Hematopoietic multipotent progenitor cell treated with erythropoietin and hydrocortisone succinate and interleukin-3 and kit ligand, for 6 days (in vitro differentiated cells): Measurements from ENCODE around the gene CD248.
"Not testable (repeated sequence)": the region's sequence is repeated elsewhere in the genome, so short reads cannot be mapped to it uniquely, and the experiment has no call there.

ENCODE experiments used
- DNase-seq: peaks from one replicate; pipeline ENCODE4 v3.0.0-alpha.2; 2015

CD248 gene, protein sequence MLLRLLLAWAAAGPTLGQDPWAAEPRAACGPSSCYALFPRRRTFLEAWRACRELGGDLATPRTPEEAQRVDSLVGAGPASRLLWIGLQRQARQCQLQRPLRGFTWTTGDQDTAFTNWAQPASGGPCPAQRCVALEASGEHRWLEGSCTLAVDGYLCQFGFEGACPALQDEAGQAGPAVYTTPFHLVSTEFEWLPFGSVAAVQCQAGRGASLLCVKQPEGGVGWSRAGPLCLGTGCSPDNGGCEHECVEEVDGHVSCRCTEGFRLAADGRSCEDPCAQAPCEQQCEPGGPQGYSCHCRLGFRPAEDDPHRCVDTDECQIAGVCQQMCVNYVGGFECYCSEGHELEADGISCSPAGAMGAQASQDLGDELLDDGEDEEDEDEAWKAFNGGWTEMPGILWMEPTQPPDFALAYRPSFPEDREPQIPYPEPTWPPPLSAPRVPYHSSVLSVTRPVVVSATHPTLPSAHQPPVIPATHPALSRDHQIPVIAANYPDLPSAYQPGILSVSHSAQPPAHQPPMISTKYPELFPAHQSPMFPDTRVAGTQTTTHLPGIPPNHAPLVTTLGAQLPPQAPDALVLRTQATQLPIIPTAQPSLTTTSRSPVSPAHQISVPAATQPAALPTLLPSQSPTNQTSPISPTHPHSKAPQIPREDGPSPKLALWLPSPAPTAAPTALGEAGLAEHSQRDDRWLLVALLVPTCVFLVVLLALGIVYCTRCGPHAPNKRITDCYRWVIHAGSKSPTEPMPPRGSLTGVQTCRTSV

DNA sequence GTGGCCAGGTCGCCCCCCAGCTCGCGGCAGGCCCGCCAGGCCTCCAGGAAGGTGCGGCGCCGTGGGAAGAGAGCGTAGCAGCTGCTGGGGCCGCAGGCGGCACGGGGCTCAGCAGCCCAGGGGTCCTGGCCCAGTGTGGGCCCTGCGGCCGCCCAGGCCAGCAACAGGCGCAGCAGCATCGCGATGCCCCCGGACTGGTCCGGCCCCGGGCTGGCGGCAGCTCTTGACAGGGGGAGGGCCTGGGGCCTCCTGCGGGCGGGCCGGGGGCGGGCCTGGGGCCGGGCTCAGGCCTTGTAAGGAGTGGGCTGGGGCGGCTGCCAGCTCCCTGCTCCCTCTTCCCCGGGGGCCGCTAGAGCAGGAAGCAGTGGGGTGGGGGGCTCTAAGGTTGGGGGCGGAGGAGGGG is at the start of gene CD248:
Gene CD248, minus strand, starts transcription at position 196 of the 403 bp plus-strand sequence. Its CDS starts 17 bp downstream, at position 179.
- no peak for DNase-seq

GRCh38 chr11:66365711-66366619 is 49.1 kb upstream of the CD248 start:
- DNase-seq = no peak

DNA sequence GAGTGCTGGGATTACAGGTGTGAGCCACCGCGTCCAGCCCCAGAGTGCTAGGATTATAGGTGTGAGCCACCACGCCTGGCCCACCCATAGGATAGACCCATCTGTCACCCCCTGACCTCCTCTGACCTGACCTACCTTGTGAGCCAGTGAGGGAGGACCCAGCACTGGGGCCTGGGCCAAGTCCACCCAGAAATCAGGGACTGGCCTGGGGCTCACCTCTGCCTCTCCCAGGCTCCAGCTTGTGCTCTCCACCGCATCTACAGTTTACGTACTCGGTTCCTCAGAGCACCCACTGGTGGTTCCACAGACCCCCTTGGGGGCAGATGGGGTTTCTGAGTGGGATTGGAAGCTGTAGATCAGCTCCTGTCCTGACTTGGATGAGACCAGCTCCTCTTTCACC is 48.3 kb upstream of the CD248 start:
- no peak for DNase-seq

GRCh38 chr11:66363805-66364535 is 47.1 kb upstream of the CD248 start:
- peak; percentile 62 for DNase-seq

DNA sequence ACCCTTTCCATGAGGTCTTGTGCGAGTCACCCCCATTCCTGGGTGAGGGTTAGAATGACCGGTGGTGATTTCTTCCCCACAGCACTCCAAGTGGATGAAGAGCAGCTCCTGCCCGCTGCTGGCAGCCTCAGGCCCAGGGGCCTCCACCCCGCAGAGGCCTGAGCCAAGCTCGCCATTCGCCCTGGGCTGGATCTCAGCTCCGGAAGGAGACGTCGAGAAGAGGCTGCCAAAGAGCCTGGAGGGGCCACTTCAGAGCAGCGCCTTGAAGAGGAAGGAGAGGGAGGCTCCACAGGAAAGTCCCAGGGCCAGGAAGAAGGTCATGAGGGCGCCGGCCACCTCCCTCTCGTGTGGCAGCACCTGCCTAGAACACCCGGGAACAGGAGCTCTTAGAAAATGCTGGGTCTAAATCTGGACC is 46.4 kb upstream of the CD248 start:
- DNase-seq = no peak

DNA sequence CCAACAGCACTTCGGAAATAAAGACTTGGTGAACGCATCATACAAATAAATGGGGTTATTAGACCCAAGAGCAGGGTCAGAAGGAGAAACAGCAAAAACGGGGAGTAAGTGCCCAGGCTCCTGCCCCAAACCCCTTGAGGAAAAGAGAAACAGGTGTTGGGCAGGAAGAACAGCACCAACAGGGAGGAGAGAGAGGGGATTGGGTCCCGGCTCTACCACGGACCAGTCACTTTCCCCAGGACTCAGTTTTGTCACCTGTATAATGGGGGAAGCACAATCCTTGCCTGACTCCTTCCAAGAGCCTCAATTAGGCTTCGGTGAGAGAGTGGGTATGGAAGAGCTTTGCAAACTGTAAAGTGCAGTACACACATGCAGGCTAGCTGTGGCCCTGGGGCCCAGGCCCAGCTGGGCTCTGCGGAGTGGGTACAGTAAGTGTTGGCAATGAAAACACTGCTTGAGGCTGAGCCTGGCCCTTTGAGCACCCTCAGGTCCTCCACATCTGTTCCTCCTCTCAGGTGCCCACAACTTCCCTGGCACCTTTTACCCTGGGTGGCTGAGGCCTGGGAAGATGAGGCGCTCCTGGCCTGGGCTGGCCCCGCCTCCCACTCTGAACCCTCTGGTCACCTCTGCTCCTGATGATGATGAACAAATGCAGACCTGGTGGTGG is 45.8 kb upstream of the CD248 start:
- no peak for DNase-seq

GRCh38 chr11:66361502-66361941 is 44.7 kb upstream of the CD248 start:
- no peak for DNase-seq

- DNase-seq = no peak
Observed at GRCh38 chr11:66360406-66361073, 43.7 kb upstream of the CD248 start.

DNA sequence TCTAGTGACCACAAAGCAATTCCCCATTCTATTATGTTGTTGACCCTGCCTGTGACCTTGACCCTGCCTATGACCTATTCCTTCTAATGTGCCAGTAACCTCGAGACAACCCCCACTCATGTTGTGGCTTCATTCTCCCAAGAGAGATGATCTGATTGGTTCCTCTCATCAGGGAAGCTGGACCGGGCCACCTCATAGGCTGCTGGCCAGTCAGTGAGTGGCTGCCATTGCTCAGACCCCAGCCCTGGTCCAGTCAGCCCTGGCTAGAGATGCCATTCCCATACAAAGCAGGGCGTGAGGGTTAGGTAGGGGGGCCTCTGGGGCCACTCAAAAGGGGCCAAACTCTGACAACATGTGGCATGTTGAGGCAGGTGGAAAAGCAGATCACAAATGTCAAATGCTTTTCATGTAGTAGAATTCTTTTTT is 42.8 kb upstream of the CD248 start:
- DNase-seq = no peak

GRCh38 chr11:66350560-66351235 is 33.9 kb upstream of the CD248 start:
- DNase-seq = not testable (repeated sequence)

- DNase-seq = no peak
Observed at GRCh38 chr11:66349084-66349386, 32.2 kb upstream of the CD248 start.

- peak; percentile 77 for DNase-seq
Observed at GRCh38 chr11:66347425-66348276, 30.8 kb upstream of the CD248 start, which contains the start of gene B4GAT1. TSS of gene B4GAT1 (minus strand) at chr11:66347629. CDS start at chr11:66347545, 84 bp downstream.

DNA sequence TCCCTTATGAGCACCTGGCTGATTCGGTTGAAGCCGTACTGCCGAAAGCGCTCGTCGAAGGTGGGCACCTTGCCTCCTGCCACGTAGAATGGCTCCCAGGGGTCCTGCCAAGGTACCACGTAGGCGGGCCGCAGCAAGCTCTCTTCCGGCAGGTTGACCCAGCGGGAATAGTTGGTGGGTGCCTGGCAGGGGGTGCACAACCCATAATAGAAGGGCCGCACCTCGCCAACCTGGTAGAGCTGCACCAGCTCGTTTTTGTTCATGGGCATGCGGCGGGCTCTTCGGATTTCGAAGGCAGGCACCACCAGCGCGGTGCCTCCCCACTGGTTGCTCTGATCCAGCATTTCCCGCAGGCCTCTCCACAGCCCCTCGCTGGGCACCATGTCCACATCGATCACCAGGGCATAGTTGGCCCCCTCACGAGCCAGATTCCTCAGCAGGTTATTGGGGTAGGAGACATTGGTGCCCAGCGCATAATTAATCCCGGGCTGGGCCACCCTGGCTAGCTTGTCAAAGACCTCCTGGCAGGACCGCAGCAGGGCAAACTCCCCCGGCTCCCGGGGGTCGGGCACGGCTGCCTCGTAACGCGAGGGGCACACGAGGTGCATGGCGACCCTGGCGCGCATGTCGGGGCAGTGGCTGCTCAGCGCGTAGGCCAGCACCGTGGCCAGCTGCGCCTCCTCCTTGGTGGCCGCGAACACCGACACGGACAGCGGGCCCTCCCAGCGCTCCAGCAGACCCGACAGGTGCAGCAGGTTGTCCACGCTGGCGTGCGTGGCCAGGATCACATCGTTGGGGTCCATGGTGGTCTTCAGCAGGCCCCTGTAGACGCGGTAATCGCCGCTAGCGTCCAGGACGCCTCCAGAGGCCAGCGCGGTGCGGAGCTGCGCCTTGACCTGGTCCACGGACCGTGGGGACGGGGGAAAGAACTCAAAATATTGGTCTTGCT is 29.9 kb upstream of the CD248 start:
- DNase-seq = no peak

- no peak for DNase-seq
Observed at GRCh38 chr11:66345316-66345649, 28.4 kb upstream of the CD248 start.

DNA sequence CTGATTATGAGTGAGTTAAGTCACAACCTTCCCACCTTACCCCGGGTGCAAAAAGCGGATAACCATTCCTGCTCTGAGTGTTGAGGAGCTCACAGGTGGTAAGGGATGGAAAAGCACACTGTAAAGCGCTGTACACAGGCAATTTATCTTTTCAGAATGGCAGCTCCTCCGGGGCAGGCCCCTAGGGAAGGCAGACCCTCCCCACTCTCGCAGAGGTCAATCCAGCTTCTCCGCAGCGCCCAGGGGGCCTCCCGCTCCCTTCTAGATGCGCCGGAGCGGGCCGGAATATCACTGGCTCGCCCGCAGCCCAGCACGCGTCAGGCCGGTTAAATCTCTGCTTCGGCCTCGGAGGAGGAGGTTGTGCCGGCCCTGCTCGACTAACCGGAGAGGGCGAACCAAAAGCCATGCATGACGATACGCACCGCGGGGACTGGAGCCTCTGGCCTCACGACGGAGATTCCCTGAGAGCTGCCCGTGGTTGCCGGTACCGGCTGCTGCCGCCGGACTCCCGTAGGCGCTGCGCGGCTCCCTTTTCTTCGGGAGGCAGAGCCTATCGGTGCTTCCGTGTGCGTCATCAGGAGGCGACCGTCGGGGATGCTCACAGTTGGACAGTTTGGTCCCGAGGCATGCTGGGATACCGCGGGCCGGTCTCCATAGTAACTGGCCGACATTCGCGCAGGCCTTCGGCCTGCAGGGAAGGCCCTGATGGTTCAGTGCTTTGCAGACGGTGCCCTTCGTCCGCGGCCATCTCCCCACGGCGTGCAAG is 27.9 kb upstream of the CD248 start, which contains the start of gene BRMS1:
Gene BRMS1, minus strand, starts transcription at position 555 of the 766 bp plus-strand sequence. CDS start 2,870 bp downstream, outside the sequence.
- DNase-seq = peak; percentile 98

DNA sequence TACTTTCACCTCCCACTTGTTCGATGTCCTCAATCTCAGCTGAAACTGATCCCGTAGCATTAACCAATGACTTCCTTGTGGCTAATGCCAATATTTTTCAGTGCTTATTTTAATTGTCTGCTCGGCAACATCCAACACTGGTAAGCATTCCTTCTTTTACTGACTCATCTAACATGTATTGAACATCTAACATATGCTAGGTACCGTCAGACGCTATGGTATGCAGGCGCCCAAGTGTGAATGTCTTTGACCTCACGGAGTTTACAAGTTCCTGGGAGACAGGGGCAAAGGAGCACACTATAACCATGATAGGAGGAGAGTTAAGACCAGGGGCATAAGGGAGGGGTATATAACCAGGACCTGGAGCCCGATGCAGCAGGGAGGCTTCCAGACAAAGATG is 26.3 kb upstream of the CD248 start:
- DNase-seq = no peak

DNA sequence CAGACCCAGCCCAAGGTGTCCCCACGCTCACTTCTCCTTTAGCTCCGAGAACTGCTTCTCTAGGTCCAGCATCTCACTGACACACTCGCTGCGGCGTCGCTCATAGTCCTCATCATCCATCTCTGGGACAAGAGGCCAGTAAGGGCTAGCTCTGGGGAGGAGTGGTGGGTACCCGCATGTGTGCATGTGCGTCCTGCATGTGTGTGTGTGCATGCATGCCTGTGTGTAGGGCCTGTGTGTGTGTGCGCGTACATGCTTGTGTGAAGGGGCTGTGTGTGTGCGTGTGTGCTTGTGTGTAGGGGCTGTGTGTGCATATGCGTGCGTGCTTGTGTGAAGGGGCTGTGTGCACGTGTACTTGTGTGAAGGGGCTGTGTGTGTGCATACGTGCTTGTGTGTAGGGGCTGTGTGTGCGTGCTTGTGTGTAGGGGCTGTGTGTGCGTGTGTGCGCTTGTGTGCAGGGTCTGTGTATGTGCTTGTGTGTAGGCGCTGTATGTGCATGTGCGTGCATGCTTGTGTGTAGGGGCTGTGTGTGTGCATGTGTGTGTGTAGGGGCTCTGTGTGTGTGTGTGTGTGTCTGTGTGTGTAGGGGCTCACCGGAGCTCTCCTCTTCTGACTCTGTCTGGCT is 24.8 kb upstream of the CD248 start:
- DNase-seq = no peak
